Hematopoietic multipotent progenitor cell treated with erythropoietin and hydrocortisone succinate and interleukin-3 and kit ligand, for 4 days (in vitro differentiated cells): ENCODE results near the gene CTNND1.
"Not testable (repeated sequence)": the region's sequence is repeated elsewhere in the genome, so short reads cannot be mapped to it uniquely, and the experiment has no call there.

Experiments used
- DNase-seq: peaks from one replicate; pipeline ENCODE4 v3.0.0-alpha.2; 2015

Gene CTNND1, protein sequence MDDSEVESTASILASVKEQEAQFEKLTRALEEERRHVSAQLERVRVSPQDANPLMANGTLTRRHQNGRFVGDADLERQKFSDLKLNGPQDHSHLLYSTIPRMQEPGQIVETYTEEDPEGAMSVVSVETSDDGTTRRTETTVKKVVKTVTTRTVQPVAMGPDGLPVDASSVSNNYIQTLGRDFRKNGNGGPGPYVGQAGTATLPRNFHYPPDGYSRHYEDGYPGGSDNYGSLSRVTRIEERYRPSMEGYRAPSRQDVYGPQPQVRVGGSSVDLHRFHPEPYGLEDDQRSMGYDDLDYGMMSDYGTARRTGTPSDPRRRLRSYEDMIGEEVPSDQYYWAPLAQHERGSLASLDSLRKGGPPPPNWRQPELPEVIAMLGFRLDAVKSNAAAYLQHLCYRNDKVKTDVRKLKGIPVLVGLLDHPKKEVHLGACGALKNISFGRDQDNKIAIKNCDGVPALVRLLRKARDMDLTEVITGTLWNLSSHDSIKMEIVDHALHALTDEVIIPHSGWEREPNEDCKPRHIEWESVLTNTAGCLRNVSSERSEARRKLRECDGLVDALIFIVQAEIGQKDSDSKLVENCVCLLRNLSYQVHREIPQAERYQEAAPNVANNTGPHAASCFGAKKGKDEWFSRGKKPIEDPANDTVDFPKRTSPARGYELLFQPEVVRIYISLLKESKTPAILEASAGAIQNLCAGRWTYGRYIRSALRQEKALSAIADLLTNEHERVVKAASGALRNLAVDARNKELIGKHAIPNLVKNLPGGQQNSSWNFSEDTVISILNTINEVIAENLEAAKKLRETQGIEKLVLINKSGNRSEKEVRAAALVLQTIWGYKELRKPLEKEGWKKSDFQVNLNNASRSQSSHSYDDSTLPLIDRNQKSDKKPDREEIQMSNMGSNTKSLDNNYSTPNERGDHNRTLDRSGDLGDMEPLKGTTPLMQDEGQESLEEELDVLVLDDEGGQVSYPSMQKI

GRCh38 chr11:57761301-57762234 lies at the start of gene CTNND1:
Gene CTNND1 (plus strand): TSS chr11:57761802. CDS start chr11:57791479, 29,677 bp downstream.
- peak; percentile 97 for DNase-seq

DNA sequence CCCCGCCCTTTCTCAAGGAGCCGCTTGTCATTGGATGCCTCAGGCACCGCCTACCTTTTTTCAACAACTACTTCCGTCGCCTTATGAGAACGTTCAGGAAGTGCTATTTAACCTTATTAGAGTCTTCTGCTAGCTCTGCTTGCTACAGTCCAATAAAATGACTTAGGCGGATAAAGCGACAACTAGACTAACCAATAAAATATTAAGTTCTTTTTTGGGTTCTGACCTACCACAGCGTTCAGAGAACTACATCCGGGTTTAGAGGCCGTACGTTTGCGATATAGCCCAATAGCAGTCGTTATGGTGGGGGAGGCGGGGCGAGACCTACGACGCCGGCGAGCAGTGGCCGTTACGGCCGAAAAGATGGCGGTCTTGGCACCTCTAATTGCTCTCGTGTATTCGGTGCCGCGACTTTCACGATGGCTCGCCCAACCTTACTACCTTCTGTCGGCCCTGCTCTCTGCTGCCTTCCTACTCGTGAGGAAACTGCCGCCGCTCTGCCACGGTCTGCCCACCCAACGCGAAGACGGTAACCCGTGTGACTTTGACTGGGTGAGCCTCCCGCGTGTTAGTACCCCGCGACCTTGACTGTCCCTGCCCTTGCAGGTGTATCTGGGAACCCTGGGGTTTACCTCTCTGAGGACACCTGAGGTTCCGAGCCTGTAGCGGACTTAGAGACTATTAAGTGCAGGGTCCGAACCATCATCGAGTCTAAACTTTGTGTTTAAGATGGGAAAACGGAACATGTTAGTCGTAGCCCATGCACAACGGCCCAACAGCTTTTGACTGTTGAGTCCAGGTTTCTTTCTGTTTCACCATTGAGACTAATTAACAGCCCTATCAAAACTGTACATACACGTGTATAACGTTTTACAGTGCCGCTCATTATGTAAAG lies 49.1 kb upstream of the CTNND1 start, which contains the start of gene TMX2:
Gene TMX2 (plus strand): TSS at position 338 of the 895 bp plus-strand sequence. CDS start 26 bp downstream, at position 364.
- peak; percentile 99 for DNase-seq

- DNase-seq, result peak; percentile 18
Observed at GRCh38 chr11:57713835-57714234, 47.8 kb upstream of the CTNND1 start.

DNA sequence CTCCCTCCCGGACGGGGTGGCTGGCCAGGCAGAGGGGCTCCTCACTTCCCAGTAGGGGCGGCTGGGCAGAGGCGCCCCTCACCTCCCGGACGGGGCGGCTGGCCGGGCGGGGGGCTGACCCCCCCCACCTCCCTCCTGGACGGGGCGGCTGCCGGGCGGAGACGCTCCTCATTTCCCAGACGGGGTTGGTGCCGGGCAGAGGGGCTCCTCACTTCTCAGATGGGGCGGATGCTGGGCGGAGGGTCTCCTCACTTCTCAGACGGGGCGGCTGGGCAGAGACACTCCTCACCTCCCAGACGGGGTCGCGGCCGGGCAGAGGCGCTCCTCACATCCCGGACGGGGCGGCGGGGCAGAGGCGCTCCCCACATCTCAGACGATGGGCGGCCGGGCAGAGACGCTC lies 44.9 kb upstream of the CTNND1 start:
- not testable (repeated sequence) for DNase-seq

- no peak for DNase-seq
Observed at GRCh38 chr11:57727185-57727584, 34.4 kb upstream of the CTNND1 start.

DNA sequence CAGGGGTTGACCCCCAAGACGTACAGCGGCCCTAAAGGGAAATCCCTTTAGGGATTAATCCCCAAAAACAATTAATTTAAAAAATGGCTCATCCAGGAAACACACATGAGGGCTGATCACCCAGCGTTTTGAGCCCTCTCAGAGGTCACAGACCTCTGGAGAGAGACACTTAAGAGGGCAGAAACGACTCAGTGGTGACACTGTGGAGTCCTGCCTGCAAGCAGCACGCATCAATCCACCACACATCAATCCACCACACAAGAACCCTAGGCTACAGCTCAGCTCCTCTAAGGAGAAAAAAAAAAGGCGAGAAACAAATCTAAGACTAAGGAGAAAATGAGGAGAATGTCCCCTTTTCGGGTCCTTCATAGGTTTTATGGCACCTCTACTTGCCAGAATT lies 32.8 kb upstream of the CTNND1 start:
- DNase-seq, result no peak

- DNase-seq, result no peak
Observed at GRCh38 chr11:57729479-57729878, 32.1 kb upstream of the CTNND1 start.

DNA sequence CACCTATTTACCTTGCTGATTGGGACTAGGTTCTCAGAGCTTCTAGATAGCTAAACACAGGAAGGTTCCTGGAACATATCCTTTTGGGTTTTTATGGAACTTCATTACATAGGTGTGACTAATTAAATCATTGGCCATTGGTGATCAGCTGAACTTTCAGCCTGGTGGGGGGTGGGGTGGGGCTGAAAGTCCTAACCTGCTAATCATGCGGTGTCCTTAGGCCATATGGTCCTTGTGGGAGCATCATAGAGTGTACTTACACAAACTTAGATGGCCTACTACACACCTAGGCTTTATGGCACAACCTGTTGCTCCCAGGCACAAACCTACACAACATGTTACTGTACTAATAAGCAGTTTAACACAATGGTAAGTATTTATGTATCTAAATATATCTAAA lies 28.9 kb upstream of the CTNND1 start:
- no peak for DNase-seq

DNA sequence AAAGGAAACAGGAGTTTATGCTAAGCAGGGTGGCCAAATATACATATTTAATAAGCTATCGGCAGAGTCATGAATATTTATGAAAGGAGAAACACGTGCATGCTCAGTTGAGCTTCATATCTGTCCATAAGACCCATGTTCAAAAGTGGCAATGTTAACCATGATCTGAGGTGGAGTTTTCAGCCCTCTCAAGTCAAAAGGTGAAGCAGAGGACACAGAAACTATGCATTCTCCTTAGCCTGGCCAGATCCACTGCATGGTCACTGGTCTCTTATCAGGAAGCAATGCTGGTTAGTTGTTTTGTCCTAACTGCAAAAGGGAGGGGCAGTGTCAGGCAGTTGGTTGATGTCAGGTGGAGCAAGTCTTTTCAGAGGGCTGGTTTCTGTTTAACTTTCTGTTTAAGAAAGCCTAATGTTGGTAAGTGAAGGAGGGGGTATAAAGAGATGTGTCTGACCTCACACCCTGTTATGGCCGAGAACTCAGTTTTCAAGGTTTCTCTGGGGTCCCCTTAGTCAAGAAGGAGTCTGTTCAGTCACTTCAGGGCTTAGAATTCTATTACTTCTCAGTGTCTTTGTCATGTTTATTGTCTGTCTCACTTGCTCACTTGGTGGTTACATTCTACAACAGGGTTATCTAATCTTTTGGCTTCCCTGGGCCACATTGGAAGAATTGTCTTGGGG lies 25.8 kb upstream of the CTNND1 start:
- DNase-seq, result peak; percentile 72

- DNase-seq, result peak; percentile 99
Observed at GRCh38 chr11:57741132-57742086, 20.2 kb upstream of the CTNND1 start, which contains the start of gene SELENOH. Gene SELENOH (plus strand): TSS chr11:57741491. CDS start chr11:57741596, 105 bp downstream.

DNA sequence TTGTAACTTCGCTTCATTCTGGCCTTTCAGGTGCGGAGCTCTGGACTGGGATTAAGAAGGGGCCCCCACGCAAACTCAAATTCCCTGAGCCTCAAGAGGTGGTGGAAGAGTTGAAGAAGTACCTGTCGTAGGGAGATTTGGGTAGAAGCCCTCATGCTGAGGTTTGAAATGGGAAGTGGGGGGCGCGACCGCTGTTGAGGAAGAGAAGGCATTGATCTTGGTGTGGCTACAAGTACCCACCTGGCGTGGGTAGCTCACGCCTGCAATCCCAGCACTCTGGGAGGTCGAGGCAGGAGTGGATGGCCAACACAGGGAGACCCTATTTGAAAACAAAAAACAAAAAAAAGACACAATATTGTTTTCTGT lies 19.5 kb upstream of the CTNND1 start:
- no peak for DNase-seq

- DNase-seq, result no peak
Observed at GRCh38 chr11:57744357-57744756, 17.2 kb upstream of the CTNND1 start.

GRCh38 chr11:57745206-57745605 lies 16.4 kb upstream of the CTNND1 start:
- no peak for DNase-seq

- DNase-seq, result no peak
Observed at GRCh38 chr11:57746920-57747319, 14.7 kb upstream of the CTNND1 start.

GRCh38 chr11:57751176-57751575 lies 10.4 kb upstream of the CTNND1 start:
- DNase-seq, result peak; percentile 64

GRCh38 chr11:57751676-57752253 lies 9.8 kb upstream of the CTNND1 start, which contains the start of gene BTBD18:
Gene BTBD18 (minus strand): TSS chr11:57751819. CDS start chr11:57751188, 631 bp downstream.
- DNase-seq, result peak; percentile 79

- DNase-seq, result no peak
Observed at GRCh38 chr11:57752954-57753353, 8.6 kb upstream of the CTNND1 start.

DNA sequence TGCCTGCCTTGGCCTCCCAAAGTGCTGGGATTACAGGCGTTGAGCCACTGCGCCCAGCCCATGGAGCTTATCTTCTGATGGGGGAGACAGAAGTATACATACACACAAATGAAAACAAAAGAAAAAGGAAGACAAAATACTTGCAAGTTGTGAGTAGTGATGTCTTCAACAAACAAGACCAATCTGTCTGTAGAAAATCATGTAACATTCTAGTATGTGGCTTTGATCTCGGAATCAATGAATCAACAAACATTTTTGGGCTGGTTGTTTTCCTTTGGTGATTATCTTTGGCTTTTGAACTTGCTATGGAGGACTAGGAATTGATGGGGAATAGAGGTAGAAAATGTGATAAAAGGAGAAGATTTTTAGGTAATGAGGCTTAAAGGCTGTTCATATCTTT lies 3.4 kb upstream of the CTNND1 start:
- DNase-seq, result no peak
